Gastroesophageal sphincter (tissue), 4 donors: ENCODE results near the gene DGKZ. TPM values are rescaled to one million over a fixed set of nuclear protein-coding genes. Genes with fewer than 3 reads are reported as not detected.

Experiments used
- ATAC-seq: fragments of 150-250 bp; one replicate; pipeline ENCODE4 v1.9.1; 2016; ENCODE audit warnings: mild to moderate bottlenecking, moderate library complexity
- H3K27ac ChIP-seq, 4 donors: fragments of 200-600 bp; sonication (generic) in 3 of 4; 1 replicate in 3 of 4; 2 replicates in 1 of 4; pipeline ENCODE4 v1.5.1; 2016 to 2019
- H3K27me3 ChIP-seq: fragments of 200-600 bp; sonication (generic); one replicate; pipeline ENCODE4 v1.5.1; 2019
- H3K36me3 ChIP-seq, 2 donors: fragments of 200-600 bp; sonication (generic); one replicate each; pipeline ENCODE4 v1.5.1; 2019; ENCODE audit warnings: control low read depth in 1 of 2
- H3K4me1 ChIP-seq, 3 donors: fragments of 200-600 bp; sonication (generic); 1 replicate in 2 of 3; 2 replicates in 1 of 3; pipeline ENCODE4 v1.5.1; 2016 to 2019; ENCODE audit warnings: control low read depth in 2 of 3
- H3K4me3 ChIP-seq, 2 donors: fragments of 200-600 bp; sonication (generic); one replicate each; pipeline ENCODE4 v1.5.1; 2019; ENCODE audit warnings: mild to moderate bottlenecking in 1 of 2, moderate library complexity in 1 of 2
- H3K9me3 ChIP-seq, 3 donors: fragments of 200-600 bp; sonication (generic); one replicate each; pipeline ENCODE4 v1.5.1; 2017 to 2019; ENCODE audit warnings: control low read depth in 2 of 3
- CTCF ChIP-seq, 4 experiments: fragments of 200-600 bp in 2 of 4; fragments of 450-650 bp in 2 of 4; sonication (generic) in 1 of 4; IDR thresholded peaks; one replicate each; pipeline ENCODE4 v1.5.1; 2017 to 2019; ENCODE audit warnings: antibody characterized with exemption in 4 of 4, mild to moderate bottlenecking in 2 of 4, moderate library complexity in 2 of 4
- EP300 ChIP-seq: sonication (generic); formaldehyde crosslinking; IDR thresholded peaks from one replicate; pipeline ENCODE4 v1.6.1; 2017; ENCODE audit warnings: antibody characterized with exemption, mild to moderate bottlenecking
- POLR2A ChIP-seq, 2 donors: fragments of 450-650 bp; IDR thresholded peaks; one replicate each; pipeline ENCODE4 v1.6.1; 2017; ENCODE audit warnings: antibody characterized with exemption in 2 of 2, mild to moderate bottlenecking in 2 of 2, moderate library complexity in 1 of 2
- POLR2AphosphoS5 ChIP-seq: sonication (generic); formaldehyde crosslinking; IDR thresholded peaks from one replicate; pipeline ENCODE4 v1.6.1; 2017; ENCODE audit warnings: antibody characterized with exemption
- WGBS, 2 donors: methylation state at CpG; one replicate each; pipeline ENCODE4 v1.1.5; 2018; ENCODE audit warnings: low coverage in 1 of 2; 5-methylcytosine and 5-hydroxymethylcytosine counted together
- total RNA-seq, 4 donors: library from RNA; depleted of rRNA; stranded (reverse); fragments of >200 nt; gene quantifications; one replicate each; pipeline ENCODE4 v1.1.0, GENCODE V29; 2016

The DGKZ gene
- total RNA-seq, 4 donors from 2014 or later = 39.2 to 78.8 (median 46.5) TPM

GRCh38 chr11:46402957-46403902 is 56.0 kb downstream of the DGKZ start:
- TF ChIP-seq POLR2AphosphoS5 = no peak
- no peak for TF ChIP-seq POLR2A (IDR thresholded peaks at IDR 0.05)
- no peak for TF ChIP-seq EP300
- no peak for TF ChIP-seq CTCF (IDR thresholded peaks at IDR 0.05)
- no peak overlapping the region for H3K4me3 ChIP-seq
- 50% methylated on average over 1 of the region's 6 CpGs; no CpG with 5 or more reads in 1 of the 2 donors for WGBS, 2 donors
- ATAC-seq = no peak
- H3K9me3 ChIP-seq = no peaks in the 10 kb centered on the region
- peaks cover 0 to 11% (median 3%) of the 10 kb centered on the region in 3 donors for H3K4me1 ChIP-seq
- H3K27me3 ChIP-seq = no peaks in the 10 kb centered on the region
- H3K36me3 ChIP-seq = peaks cover 0 to 96% of the 10 kb centered on the region in 2 donors
- H3K27ac ChIP-seq = no peak overlapping the region

- Histone ChIP-seq H3K36me3 (peaks cover 0 to 96% of the 10 kb centered on the region in 2 donors), H3K4me3 (no peak overlapping the region), H3K27ac (no peak overlapping the region), H3K4me1 (peaks cover 0 to 11% (median 3%) of the 10 kb centered on the region in 3 donors), H3K9me3 (no peaks in the 10 kb centered on the region), H3K27me3 (no peaks in the 10 kb centered on the region)
- WGBS, 2 donors = no CpG with 5 or more reads among the region's 5 CpGs
- TF ChIP-seq POLR2A (IDR thresholded peaks at IDR 0.05) = no peak
- TF ChIP-seq POLR2AphosphoS5 = no peak
- TF ChIP-seq EP300 = no peak
- no peak for TF ChIP-seq CTCF (IDR thresholded peaks at IDR 0.05)
- ATAC-seq = no peak
Observed at GRCh38 chr11:46404476-46405017, 57.3 kb downstream of the DGKZ start.

- Histone ChIP-seq H3K4me3 (no peak overlapping the region), H3K4me1 (peaks cover 0 to 11% (median 3%) of the 10 kb centered on the region in 3 donors), H3K27ac (no peak overlapping the region), H3K9me3 (no peaks in the 10 kb centered on the region), H3K27me3 (no peaks in the 10 kb centered on the region), H3K36me3 (peaks cover 0 to 98% of the 10 kb centered on the region in 2 donors)
- ATAC-seq = no peak
- WGBS, 2 donors = 40 to 74% methylated on average over 1 to 7 of the region's 10 CpGs
- TF ChIP-seq POLR2AphosphoS5 (no peak), POLR2A (IDR thresholded peaks at IDR 0.05) (no peak), EP300 (no peak), CTCF (IDR thresholded peaks at IDR 0.05) (no peak)
Observed at GRCh38 chr11:46407635-46408034, 60.4 kb downstream of the DGKZ start.

DNA sequence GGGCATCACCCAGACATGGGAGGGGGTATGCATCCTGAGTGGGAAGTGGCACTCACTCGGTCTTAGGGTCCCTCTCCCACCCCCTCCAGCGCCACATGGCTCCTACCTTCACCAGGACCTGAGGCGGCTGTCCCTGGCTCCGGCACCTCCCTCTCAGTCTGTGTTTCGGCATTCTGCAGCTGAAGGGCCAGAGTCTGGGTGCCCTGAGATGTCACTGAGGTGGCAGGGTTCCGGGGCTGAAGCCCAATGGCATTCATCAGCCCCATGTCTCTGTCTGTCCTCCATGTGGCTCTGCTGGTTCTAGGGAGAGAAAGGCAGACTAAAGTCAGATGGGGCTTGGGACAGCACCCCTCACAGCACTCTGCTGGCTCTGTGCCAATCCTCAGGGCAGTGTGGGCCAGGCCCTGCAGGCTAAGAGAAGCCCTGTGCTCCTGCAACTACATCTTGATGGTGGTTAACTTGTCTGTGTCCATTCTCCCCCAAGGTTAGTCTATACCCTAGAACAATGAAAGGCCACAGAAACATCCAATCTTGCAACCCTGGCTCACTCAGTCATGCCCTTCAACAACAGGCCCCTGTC is 61.2 kb downstream of the DGKZ start:
- Histone ChIP-seq H3K27me3 (no peaks in the 10 kb centered on the region), H3K36me3 (peaks cover 0 to 98% of the 10 kb centered on the region in 2 donors), H3K4me3 (no peak overlapping the region), H3K27ac (no peak overlapping the region), H3K9me3 (no peaks in the 10 kb centered on the region), H3K4me1 (peaks cover 0 to 11% (median 3%) of the 10 kb centered on the region in 3 donors)
- WGBS, 2 donors = 93% methylated on average over 6 of the region's 6 CpGs; no CpG with 5 or more reads in 1 of the 2 donors
- no peak for TF ChIP-seq EP300
- no peak for TF ChIP-seq CTCF (IDR thresholded peaks at IDR 0.05)
- TF ChIP-seq POLR2A (IDR thresholded peaks at IDR 0.05) = no peak
- TF ChIP-seq POLR2AphosphoS5 = no peak
- no peak for ATAC-seq
